ENCODE data around the gene KLHL26.
A peak's percentile ranks its signal among the peaks of the same experiment; 100 is the strongest.

Gene KLHL26

GRCh38 chr19:18616023-18616422 lies 20.8 kb upstream of the KLHL26 start:
- DNase-seq, result no peak

GRCh38 chr19:18617562-18617961 lies 19.3 kb upstream of the KLHL26 start:
- no peak for DNase-seq

DNA sequence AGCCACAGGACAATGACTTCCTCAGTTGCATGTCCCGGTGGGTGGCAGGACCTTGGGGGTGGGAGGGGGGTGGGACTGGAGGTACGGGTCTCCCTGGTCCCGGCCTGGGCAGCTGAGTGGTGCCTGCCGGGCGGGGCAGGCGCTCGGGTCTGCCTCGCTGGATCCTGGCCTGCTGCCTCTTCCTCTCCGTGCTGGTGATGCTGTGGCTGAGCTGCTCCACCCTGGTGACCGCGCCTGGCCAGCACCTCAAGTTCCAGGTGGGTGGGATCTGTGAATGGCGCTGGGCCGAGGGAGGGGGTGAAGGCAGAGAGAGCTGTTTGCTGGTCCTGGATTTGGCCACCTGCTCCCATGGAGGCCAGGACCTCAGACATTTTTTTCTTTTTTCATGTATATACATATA lies 18.6 kb upstream of the KLHL26 start:
- DNase-seq, result no peak

DNA sequence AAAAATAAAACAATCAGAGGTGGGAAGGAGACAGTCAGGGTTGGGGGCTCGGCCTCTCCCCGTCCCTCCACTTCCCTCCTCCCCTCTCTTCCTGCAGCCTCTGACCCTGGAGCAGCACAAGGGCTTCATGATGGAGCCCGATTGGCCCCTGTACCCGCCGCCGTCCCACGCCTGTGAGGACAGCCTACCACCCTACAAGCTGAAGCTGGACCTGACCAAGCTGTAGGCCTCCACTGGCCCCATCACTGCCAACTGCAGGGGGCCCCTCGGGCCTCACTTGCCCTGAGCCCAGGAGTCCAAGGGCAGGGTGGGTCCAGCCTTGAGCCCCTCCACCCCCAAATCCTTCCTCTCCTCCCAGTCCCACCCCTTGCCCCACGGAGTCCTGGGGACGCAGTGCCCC lies 16.5 kb upstream of the KLHL26 start:
- DNase-seq, result no peak

DNA sequence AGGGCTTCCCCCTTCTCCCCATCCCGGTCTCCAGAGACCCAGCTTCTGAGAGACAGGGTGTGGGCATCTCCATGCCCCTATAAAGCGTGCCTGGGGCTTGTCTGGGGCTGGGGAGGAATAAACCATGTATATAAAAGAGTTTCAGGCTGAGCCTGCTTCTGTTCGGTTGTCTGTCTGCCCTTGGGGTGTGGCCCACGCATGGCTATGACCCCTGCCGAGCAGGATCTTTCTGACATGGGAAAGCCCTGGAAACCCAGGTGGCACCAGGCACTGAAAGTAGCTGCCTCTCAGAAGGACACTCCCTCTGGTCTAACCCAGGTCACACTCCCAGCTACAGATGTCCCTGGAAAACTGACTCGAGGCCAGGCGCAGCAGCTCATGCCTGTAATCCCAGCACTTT lies 15.9 kb upstream of the KLHL26 start:
- DNase-seq, result no peak

DNA sequence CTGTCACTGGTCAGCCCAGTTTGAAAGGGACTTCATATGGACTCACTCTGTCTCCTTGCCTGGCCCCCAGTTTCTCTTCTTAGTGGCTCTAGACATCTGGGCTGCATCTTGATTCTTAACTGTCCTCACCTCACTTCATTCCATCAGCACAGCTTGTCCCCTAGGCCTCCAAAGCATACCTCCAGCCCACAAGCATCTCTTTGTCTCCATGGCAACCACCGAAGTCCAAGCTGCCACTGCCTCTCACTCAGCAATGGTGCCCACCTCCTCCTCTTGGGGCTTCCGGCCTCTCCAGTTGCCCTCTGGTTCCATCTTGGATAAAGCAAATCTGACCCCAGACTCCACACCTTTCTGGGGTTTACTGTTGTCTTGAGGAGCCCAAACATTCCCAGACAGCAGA lies 9.9 kb upstream of the KLHL26 start:
- no peak for DNase-seq

DNA sequence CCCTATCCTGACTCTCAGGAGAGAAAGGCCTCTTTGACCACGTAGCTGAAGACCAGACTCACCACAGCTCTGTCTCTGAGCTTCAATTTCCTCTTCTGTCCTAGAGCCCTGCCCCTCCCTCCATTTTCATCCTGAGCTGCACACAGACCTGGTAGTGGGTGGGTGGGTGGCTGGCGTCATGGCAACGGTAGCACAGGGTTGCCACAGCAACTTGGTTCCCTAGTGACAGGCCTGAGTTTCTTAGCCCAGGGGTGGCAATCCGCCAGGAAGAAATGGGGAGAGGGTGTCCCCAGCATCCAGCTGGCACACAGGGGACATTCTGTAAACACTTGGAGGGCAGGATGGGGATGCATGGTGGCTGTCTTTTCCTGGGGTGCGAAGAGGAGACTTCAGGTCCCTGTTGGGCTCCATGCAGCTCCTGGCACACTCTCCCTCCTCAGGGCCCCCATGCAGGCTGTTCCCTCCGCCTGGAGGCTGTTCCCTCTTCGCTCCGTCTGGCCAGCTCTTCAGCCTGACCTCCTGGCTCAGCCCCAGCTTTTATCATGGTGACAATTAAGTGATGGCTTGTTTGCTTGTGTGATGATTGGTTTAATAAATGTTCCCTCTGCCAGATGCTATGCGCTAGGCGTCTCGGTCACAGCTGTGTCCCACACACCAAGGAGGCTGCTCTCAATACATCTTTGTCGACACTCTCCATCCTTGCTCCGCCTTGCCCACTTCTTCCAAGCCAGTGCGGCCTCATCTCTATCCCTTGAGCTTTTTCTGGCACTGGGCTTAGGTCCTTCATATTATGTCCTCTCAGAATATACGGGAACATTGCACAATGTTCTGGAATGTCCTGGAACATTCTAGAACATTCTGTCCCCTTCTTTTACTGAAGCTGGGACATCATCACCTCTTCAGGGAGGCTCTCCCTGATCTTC lies 7.4 kb upstream of the KLHL26 start:
- no peak for DNase-seq

GRCh38 chr19:18633321-18633720 lies 3.5 kb upstream of the KLHL26 start:
- DNase-seq, result no peak

GRCh38 chr19:18634612-18635297 lies 2.1 kb upstream of the KLHL26 start:
- DNase-seq, result no peak

- no peak for DNase-seq
These were observed 1.0 kb upstream of the KLHL26 start for GRCh38 chr19:18635831-18636182.

- DNase-seq, result peak; percentile 96
These were observed 452 bp upstream of the KLHL26 start for GRCh38 chr19:18636183-18636968.

GRCh38 chr19:18637673-18638630 lies 1.1 kb downstream of the KLHL26 start:
- DNase-seq, result no peak

GRCh38 chr19:18639706-18640243 lies 2.9 kb downstream of the KLHL26 start:
- DNase-seq, result no peak

- no peak for DNase-seq
These were observed 7.6 kb downstream of the KLHL26 start for GRCh38 chr19:18644196-18645034.

GRCh38 chr19:18645035-18645511 lies 8.2 kb downstream of the KLHL26 start:
- DNase-seq, result no peak

- no peak for DNase-seq
These were observed 9.9 kb downstream of the KLHL26 start for GRCh38 chr19:18646535-18647370.

GRCh38 chr19:18647371-18647767 lies 10.5 kb downstream of the KLHL26 start:
- no peak for DNase-seq

DNA sequence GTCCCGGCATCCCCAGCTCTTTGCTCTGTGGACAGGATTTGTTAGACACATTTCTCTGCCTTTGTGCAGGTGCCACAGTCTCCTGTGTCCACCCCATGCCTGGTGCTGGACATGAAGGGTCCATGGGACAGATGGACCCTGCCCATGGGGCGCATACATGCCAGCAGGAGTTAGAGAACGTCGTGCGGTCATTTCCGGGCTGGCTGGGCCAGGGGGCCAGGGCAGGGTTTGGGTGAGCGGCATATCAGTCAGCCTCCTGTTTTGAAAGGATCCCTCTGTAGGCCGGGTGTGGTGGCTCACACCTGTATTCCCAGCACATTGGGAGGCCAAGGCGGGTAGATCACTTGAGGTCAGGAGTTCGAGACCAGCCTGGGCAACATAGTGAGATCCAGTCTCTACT lies 11.0 kb downstream of the KLHL26 start:
- DNase-seq, result no peak

DNA sequence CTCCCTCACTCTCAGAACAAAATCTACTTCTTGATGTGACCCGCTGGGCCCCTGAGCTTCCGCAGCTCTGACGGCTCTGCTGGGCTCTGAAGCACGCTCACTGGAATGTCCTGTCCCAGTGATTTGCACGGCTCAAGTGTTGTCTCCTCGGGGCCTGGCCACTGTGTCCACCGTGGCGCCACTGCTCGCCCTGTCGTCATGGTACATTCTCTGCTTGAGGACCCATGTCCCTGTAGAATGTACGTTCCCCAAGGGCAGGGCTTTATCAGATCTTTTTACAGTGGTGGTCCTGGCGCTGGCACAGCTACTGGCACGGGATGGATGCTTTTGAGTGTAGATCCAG lies 12.1 kb downstream of the KLHL26 start:
- no peak for DNase-seq

DNA sequence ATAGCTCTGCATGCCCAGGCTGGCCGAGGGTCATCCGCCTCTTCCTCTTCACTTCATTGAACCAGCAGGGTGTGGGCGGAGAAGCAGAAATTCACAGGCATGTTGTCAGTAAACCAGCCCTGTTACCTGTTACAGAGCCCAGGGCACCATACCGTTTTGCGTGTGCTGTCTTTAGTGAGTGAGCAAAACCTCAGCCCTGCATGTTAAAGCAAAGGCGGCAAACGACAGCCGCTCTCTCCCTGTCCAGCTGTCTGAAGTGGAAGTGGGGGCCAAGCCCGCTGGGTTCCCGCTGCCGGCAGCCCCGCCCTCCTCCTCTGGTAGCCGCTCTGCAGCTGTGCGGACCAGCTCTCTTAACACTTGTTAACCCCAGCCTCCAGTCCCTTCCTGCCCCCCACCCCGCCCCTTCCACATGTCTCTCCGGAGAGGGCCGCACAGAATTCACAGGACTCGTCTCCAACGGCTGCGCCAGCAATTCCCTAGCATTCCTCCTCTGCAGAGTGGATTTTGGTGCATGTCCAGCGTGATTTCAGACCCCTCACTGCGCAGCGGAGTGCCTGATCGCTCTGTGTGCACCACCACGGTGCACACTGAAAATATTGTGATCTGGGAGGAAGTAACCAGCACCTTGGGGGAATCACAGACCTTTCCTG lies 12.7 kb downstream of the KLHL26 start:
- DNase-seq, result no peak

All from stimulated activated naive CD4-positive, alpha-beta T cell treated with Interleukin-2 at 50 U/mL for 16 hours (primary cell).